Suprapubic skin (tissue), 4 donors: ENCODE measurements around the gene LRBA. TPM values are rescaled to one million over a fixed set of nuclear protein-coding genes. Genes with fewer than 3 reads are reported as not detected.

ENCODE experiments used
- DNase-seq, 2 donors: peaks; one replicate each; pipeline ENCODE4 v3.0.0-alpha.2; 2019; ENCODE audit warnings: low spot score in 2 of 2
- H3K27ac ChIP-seq: fragments of 200-600 bp; sonication (generic); one replicate; pipeline ENCODE4 v1.5.1; 2019
- H3K27me3 ChIP-seq: fragments of 200-600 bp; sonication (generic); one replicate; pipeline ENCODE4 v1.5.1; 2019
- H3K36me3 ChIP-seq: fragments of 200-600 bp; sonication (generic); one replicate; pipeline ENCODE4 v1.5.1; 2019
- H3K4me1 ChIP-seq: fragments of 200-600 bp; sonication (generic); one replicate; pipeline ENCODE4 v1.5.1; 2019
- H3K4me3 ChIP-seq: fragments of 200-600 bp; sonication (generic); one replicate; pipeline ENCODE4 v1.5.1; 2019; ENCODE audit warnings: mild to moderate bottlenecking
- H3K9me3 ChIP-seq: fragments of 200-600 bp; sonication (generic); one replicate; pipeline ENCODE4 v1.5.1; 2019
- EP300 ChIP-seq: sonication (generic); formaldehyde crosslinking; IDR thresholded peaks from one replicate; pipeline ENCODE4 v1.6.1; 2017; ENCODE audit warnings: antibody characterized with exemption
- POLR2A ChIP-seq, 2 donors: fragments of 450-650 bp; IDR thresholded peaks; one replicate each; pipeline ENCODE4 v1.6.1; 2017; ENCODE audit warnings: antibody characterized with exemption in 2 of 2, mild to moderate bottlenecking in 2 of 2, moderate library complexity in 2 of 2
- POLR2AphosphoS5 ChIP-seq, 3 donors: sonication (generic); formaldehyde crosslinking; IDR thresholded peaks; one replicate each; pipeline ENCODE4 v1.6.1; 2017; ENCODE audit warnings: antibody characterized with exemption in 3 of 3
- WGBS: methylation state at CpG from one replicate; pipeline ENCODE4 v1.1.5; 2018; 5-methylcytosine and 5-hydroxymethylcytosine counted together
- total RNA-seq, 4 donors: library from RNA; depleted of rRNA; stranded (reverse); fragments of >200 nt; gene quantifications; one replicate each; pipeline ENCODE4 v1.1.0, GENCODE V29; 2016
- TF ChIP-seq, protein P1 (sequence below), 2 donors: fragments of 200-600 bp in 1 of 2; fragments of 450-650 bp in 1 of 2; sonication (generic) in 1 of 2; IDR thresholded peaks; one replicate each; pipeline ENCODE4 v1.5.1; 2016 to 2019; ENCODE audit warnings: antibody characterized with exemption in 2 of 2, mild to moderate bottlenecking in 1 of 2, moderate library complexity in 1 of 2

The LRBA gene
- total RNA-seq, 4 donors from 2014 or later = 64.6 to 128 (median 81.0) TPM

DNA sequence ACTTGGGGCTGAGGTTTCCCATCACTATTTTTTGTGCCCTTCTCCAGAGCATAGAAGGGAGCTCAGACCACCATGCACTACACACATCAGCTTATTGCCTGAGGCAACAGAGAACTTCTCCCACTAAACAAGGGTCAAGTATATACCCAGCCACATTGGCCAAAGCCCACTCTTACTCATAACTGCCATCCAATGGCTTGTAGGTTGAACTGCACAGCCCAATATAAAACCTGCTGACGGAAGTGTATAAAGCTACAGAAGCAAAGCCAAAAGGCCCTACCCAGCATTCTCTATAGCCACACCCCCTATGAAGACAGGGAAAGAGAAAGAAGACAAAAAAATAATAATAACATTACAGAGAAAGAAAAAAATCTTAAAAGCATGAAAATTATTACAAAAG is 139.7 kb downstream of the LRBA start:
- H3K9me3 ChIP-seq = no peaks in the 10 kb centered on the region
- TF ChIP-seq, protein P1, sequence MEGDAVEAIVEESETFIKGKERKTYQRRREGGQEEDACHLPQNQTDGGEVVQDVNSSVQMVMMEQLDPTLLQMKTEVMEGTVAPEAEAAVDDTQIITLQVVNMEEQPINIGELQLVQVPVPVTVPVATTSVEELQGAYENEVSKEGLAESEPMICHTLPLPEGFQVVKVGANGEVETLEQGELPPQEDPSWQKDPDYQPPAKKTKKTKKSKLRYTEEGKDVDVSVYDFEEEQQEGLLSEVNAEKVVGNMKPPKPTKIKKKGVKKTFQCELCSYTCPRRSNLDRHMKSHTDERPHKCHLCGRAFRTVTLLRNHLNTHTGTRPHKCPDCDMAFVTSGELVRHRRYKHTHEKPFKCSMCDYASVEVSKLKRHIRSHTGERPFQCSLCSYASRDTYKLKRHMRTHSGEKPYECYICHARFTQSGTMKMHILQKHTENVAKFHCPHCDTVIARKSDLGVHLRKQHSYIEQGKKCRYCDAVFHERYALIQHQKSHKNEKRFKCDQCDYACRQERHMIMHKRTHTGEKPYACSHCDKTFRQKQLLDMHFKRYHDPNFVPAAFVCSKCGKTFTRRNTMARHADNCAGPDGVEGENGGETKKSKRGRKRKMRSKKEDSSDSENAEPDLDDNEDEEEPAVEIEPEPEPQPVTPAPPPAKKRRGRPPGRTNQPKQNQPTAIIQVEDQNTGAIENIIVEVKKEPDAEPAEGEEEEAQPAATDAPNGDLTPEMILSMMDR (IDR thresholded peaks at IDR 0.05) = no peak
- no peak for TF ChIP-seq POLR2AphosphoS5 (IDR thresholded peaks at IDR 0.05)
- TF ChIP-seq EP300 = no peak
- no peak for TF ChIP-seq POLR2A (IDR thresholded peaks at IDR 0.05)
- no peak for DNase-seq
- H3K4me3 ChIP-seq = no peak overlapping the region
- H3K4me1 ChIP-seq = no peaks in the 10 kb centered on the region
- WGBS = 96% methylated on average over 1 of the region's 1 CpG
- H3K27ac ChIP-seq = no peak overlapping the region
- H3K27me3 ChIP-seq = no peaks in the 10 kb centered on the region
- H3K36me3 ChIP-seq = peaks cover 16% of the 10 kb centered on the region

GRCh38 chr4:150874338-150875226 is 140.5 kb downstream of the LRBA start:
- no peaks in the 10 kb centered on the region for H3K9me3 ChIP-seq
- no peaks in the 10 kb centered on the region for H3K4me1 ChIP-seq
- H3K4me3 ChIP-seq = no peak overlapping the region
- TF ChIP-seq POLR2AphosphoS5 (IDR thresholded peaks at IDR 0.05) = no peak
- DNase-seq = no peak
- H3K27ac ChIP-seq = no peak overlapping the region
- H3K36me3 ChIP-seq = peaks cover 9% of the 10 kb centered on the region
- H3K27me3 ChIP-seq = no peaks in the 10 kb centered on the region
- WGBS = 65% methylated on average over 3 of the region's 6 CpGs

- H3K9me3 ChIP-seq = no peaks in the 10 kb centered on the region
- H3K4me1 ChIP-seq = no peaks in the 10 kb centered on the region
- TF ChIP-seq POLR2A (IDR thresholded peaks at IDR 0.05) = no peak
- TF ChIP-seq EP300 = no peak
- no peak for TF ChIP-seq POLR2AphosphoS5 (IDR thresholded peaks at IDR 0.05)
- TF ChIP-seq, protein P1 (IDR thresholded peaks at IDR 0.05) = peak; percentile 47 to 60
- H3K27ac ChIP-seq = no peak overlapping the region
- WGBS = 9% methylated on average over 4 of the region's 4 CpGs
- no peaks in the 10 kb centered on the region for H3K27me3 ChIP-seq
- no peak for DNase-seq
- H3K36me3 ChIP-seq = peaks cover 5% of the 10 kb centered on the region
- no peak overlapping the region for H3K4me3 ChIP-seq
These were observed 147.9 kb downstream of the LRBA start for GRCh38 chr4:150867148-150867547.

GRCh38 chr4:150863456-150863855 is 151.6 kb downstream of the LRBA start:
- H3K4me3 ChIP-seq = no peak overlapping the region
- no peak for DNase-seq
- no peaks in the 10 kb centered on the region for H3K27me3 ChIP-seq
- H3K4me1 ChIP-seq = no peaks in the 10 kb centered on the region
- H3K36me3 ChIP-seq = no peaks in the 10 kb centered on the region
- H3K9me3 ChIP-seq = no peaks in the 10 kb centered on the region
- WGBS = 90% methylated on average over 7 of the region's 7 CpGs
- H3K27ac ChIP-seq = no peak overlapping the region
- TF ChIP-seq EP300 = no peak
- TF ChIP-seq, protein P1 (IDR thresholded peaks at IDR 0.05) = no peak
- no peak for TF ChIP-seq POLR2A (IDR thresholded peaks at IDR 0.05)
- TF ChIP-seq POLR2AphosphoS5 (IDR thresholded peaks at IDR 0.05) = no peak

DNA sequence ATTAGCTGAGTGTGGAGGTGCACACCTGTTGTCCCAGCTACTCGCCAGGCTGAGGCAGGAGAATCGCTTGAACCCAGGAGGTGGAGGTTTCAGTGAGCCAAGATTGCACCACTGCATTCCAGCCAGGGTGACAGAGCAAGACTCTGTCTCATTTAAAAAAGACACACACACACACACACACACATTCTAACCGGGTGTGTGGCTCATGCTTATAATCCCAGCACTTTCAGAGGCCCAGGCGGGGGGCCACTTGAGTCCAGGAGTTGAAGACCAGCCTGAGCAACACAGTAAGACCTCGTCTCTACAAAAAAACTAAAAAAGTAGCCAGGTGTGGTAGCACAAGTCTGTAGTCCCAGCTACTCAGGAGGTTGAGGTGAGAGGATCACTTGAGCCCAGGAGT is 152.3 kb downstream of the LRBA start:
- Histone ChIP-seq H3K27me3 (no peaks in the 10 kb centered on the region), H3K4me3 (no peak overlapping the region), H3K27ac (no peak overlapping the region), H3K36me3 (no peaks in the 10 kb centered on the region), H3K9me3 (no peaks in the 10 kb centered on the region), H3K4me1 (no peaks in the 10 kb centered on the region)
- no peak for TF ChIP-seq POLR2AphosphoS5 (IDR thresholded peaks at IDR 0.05)
- TF ChIP-seq POLR2A (IDR thresholded peaks at IDR 0.05) = no peak
- 95% methylated on average over 5 of the region's 5 CpGs for WGBS
- no peak for DNase-seq

- H3K4me3 ChIP-seq = no peak overlapping the region
- H3K27me3 ChIP-seq = no peaks in the 10 kb centered on the region
- WGBS = 40% methylated on average over 1 of the region's 1 CpG
- no peak overlapping the region for H3K27ac ChIP-seq
- no peaks in the 10 kb centered on the region for H3K36me3 ChIP-seq
- H3K4me1 ChIP-seq = no peaks in the 10 kb centered on the region
- TF ChIP-seq, protein P1 (IDR thresholded peaks at IDR 0.05) = no peak
- TF ChIP-seq EP300 (no peak), POLR2A (IDR thresholded peaks at IDR 0.05) (no peak), POLR2AphosphoS5 (IDR thresholded peaks at IDR 0.05) (no peak)
- H3K9me3 ChIP-seq = no peaks in the 10 kb centered on the region
- no peak for DNase-seq
These were observed 155.6 kb downstream of the LRBA start for GRCh38 chr4:150859453-150859852.
